GM21381 (cell line): ENCODE measurements around the gene AASDH.
"Not testable (repeated sequence)": the region's sequence is repeated elsewhere in the genome, so short reads cannot be mapped to it uniquely, and the experiment has no call there.

Experiments used
- ATAC-seq: cut with Tn5 transposase; IDR thresholded peaks from one replicate; pipeline ENCODE4 v1.9.1; 2021; ENCODE audit warnings: mild to moderate bottlenecking, moderate library complexity; ENCODE audit not compliant: unreplicated experiment

The AASDH gene

GRCh38 chr4:56405016-56405415, 17.7 kb upstream of the AASDH start:
- ATAC-seq, result no peak

- no peak for ATAC-seq
Observed at GRCh38 chr4:56400560-56400959, 13.3 kb upstream of the AASDH start.

- no peak for ATAC-seq
Observed at GRCh38 chr4:56391270-56391669, 4.0 kb upstream of the AASDH start.

- ATAC-seq, result no peak
Observed at GRCh38 chr4:56389558-56389957, 2.3 kb upstream of the AASDH start.

- ATAC-seq, result no peak
Observed at GRCh38 chr4:56388306-56388705, 1.0 kb upstream of the AASDH start.

- no peak for ATAC-seq
Observed at GRCh38 chr4:56386091-56386490, 1.2 kb downstream of the AASDH start.

GRCh38 chr4:56375458-56375857, 11.8 kb downstream of the AASDH start:
- ATAC-seq, result no peak

- no peak for ATAC-seq
Observed at GRCh38 chr4:56374956-56375355, 12.3 kb downstream of the AASDH start.

GRCh38 chr4:56372774-56373173, 14.5 kb downstream of the AASDH start:
- no peak for ATAC-seq

GRCh38 chr4:56371426-56372220, 15.7 kb downstream of the AASDH start:
- ATAC-seq, result no peak

GRCh38 chr4:56370377-56370776, 16.9 kb downstream of the AASDH start:
- no peak for ATAC-seq

- not testable (repeated sequence) for ATAC-seq
Observed at GRCh38 chr4:56362981-56363380, 24.3 kb downstream of the AASDH start.

GRCh38 chr4:56360071-56360470, 27.2 kb downstream of the AASDH start:
- ATAC-seq, result no peak

GRCh38 chr4:56356650-56357049, 30.6 kb downstream of the AASDH start:
- ATAC-seq, result no peak

- ATAC-seq, result no peak
Observed at GRCh38 chr4:56348576-56348975, 38.7 kb downstream of the AASDH start.

GRCh38 chr4:56345458-56345857, 41.8 kb downstream of the AASDH start:
- ATAC-seq, result no peak

- ATAC-seq, result no peak
Observed at GRCh38 chr4:56342746-56343145, 44.5 kb downstream of the AASDH start.

- no peak for ATAC-seq
Observed at GRCh38 chr4:56330691-56331090, 56.6 kb downstream of the AASDH start.

GRCh38 chr4:56326363-56326762, 60.9 kb downstream of the AASDH start:
- no peak for ATAC-seq

- ATAC-seq, result no peak
Observed at GRCh38 chr4:56324011-56324610, 63.2 kb downstream of the AASDH start.

GRCh38 chr4:56323327-56323726, 64.0 kb downstream of the AASDH start:
- no peak for ATAC-seq

GRCh38 chr4:56321251-56321650, 66.0 kb downstream of the AASDH start:
- no peak for ATAC-seq

- ATAC-seq, result no peak
Observed at GRCh38 chr4:56320293-56320692, 67.0 kb downstream of the AASDH start.
